Endometrium (tissue), 2 donors: Measurements from ENCODE around the gene ANKRD9.

Source experiments
- FAIRE-seq: peaks from 2 replicates; lab custom pipeline; 2012; peaks lifted over from hg19 to GRCh38; lab: Jason Lieb, UNC
- donor health status: control.
- donor health status: control.

The ANKRD9 gene

DNA sequence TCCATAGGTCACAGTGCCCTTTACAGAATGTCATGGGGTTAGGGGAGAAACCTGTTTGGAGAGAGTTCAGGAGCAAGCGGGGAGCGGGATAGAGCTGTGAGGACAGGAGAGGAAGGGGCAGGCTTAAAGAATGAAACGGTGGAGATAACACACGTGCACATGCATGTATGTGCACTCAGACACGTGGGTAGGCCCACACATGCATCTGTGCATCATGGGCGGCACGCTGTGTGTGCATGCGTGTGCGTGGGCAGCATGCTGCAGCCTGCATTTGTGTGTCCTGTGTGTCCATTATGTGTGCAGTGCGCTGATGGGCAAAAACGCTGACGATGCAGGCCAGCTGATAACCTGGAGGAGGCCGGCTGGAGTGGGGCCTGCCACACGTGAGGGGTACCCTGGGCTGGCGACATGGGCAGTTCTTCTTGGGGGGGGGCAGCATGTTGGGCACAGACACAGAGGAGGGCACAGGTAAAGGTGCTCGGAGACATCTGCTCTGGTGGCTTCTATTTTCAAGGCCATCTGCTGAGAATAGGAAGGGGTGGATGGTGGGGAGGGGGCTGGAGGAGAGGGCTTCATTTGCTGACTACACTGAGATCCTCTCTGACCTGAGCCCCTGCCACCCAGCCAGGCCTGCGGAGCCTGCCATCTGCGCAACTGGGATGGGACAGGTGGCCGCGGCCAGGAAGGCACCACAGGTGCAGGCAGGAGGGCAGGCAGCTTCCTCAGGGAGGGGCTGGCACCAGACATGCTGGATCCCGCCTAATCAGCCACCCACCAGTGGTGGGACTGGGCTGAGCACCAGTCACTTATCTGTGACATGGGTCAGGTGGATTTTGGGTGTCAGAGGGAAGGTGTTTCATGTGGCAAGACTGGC lies 4.6 kb upstream of the ANKRD9 start:
- no peak for FAIRE-seq

GRCh38 chr14:102512793-102513300 lies 3.3 kb upstream of the ANKRD9 start:
- no peak for FAIRE-seq

- no peak for FAIRE-seq
Observed at GRCh38 chr14:102511538-102511937, 2.0 kb upstream of the ANKRD9 start.

DNA sequence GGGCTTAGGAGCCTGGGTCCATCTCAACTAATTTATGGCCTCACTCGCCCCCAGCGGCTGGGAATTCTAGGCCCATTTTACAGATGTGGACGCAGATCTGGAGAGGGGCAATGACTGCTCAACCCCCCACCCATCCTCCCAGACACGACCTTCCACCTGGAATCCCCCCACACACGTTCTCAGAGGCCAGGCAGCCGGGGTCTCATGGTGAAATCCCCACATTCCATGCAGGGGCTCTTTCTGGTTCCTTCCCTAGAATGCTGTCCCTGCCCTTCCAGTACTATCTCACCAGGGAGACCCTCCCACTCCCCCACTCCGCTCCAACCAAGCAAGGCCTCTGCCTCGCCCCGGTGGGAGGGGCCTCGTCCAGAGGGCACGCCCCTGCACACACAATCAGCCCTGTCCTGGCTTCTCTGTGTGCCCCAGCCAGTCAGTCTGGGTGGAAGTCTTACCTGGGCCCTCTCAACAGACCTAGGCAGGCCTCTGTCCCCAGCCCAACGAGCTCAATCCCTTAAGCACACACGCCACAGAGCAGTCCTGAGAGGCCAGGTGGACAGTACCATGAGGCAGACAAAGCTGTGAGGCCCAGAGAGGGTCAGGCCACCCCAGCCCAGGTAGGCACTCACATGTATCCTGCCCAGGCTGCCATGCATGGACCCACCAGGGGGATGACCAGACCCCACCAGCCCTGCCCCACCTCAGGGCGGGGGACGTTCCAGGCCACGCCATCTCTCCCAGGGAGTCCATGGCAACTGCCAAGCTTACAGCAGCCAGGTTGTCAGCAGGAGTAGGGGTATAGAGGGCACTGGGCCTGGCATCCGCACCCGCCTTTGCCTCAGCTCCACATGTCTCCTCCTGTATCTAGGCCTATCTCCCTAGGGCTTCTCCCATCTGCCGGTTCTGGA lies 1.3 kb upstream of the ANKRD9 start:
- FAIRE-seq: no peak

DNA sequence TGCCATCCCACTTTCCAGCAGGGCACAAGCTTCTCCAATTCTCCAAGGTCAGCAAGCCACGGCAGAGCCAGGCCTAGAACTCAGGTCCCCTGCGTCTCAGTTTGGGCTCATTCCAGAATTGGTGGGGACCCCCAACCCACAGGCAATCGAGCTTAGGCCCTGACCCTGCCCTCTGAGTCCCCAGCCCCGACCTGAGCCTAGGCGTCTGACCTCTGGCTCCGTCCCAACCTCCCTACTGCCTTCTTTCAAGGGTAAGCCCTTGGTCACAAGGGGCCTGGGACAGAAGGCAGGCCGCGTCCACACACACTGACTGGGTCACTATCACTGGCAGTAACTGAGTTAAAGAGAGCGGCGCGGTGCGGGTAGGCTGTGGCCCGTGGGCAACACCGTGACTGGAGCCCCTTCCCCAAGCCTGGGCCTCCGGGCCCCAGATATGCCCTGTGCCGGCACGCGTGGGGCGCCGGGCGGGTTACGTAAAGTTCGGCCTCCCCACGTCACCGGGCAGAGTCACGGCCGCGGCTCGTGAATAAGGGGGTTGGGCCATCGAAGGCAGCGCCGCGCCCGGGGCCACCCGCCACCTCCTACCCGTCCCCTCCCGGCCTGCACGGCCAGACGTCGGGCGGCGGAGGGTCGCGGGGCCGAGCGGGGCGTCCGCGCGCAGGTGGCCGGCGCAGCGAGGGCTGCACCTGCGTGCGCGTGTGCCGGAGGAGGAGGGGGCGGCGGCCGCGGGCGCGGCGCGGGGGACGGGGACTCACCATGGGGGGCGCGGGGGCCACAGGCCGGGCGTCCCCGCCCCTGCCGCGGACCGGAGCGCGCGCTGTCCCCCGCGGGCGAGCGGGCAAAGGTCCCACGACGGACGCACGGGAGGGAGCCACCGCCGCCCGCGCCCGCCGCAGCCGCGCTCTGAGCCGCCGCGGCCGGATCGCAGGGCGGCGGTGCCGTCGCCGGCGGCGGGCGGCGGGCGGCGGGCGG lies 516 bp downstream of the ANKRD9 start:
- no peak for FAIRE-seq

DNA sequence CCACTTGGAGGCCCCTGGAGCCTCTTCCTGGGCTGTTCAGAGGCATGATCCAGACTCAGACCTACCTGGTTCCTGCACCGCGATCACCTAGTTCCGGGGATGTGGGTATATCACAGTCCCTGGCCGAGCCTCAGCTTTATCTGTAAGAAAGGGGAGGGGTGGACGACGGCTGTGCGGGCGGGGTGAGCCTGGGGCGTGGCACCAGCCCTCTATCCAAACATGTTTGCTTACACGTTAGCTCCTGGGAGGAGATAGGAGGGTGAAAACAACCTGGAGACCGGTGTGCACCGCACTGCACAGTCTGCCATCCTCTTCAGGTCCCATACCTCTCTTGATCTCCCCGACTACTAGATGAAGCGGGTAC lies 1.2 kb downstream of the ANKRD9 start:
- FAIRE-seq: no peak

DNA sequence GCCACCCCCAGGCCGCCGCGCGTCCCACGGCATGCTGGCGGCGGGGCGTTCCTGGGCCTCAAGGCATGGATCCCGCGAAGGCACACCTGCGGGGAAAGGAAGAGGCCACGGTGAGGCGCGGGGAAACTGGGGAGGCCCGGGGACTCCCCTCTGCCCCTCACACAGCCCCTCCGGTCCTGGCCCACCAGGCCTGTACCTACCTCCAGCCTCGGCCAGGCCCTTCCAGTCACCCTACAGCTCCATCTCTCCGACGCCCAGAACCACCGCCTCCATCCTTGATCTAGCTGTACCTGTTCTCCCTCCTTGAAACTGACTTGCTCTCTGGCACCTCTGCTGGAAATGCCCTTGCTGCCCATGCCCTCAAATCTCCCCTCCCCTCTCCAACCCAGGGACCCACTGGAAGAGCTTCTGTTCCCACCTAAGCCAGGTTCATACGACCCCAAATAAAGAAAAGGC lies 1.7 kb downstream of the ANKRD9 start:
- no peak for FAIRE-seq

- FAIRE-seq: no peak
Observed at GRCh38 chr14:102507081-102507856, 2.3 kb downstream of the ANKRD9 start.

DNA sequence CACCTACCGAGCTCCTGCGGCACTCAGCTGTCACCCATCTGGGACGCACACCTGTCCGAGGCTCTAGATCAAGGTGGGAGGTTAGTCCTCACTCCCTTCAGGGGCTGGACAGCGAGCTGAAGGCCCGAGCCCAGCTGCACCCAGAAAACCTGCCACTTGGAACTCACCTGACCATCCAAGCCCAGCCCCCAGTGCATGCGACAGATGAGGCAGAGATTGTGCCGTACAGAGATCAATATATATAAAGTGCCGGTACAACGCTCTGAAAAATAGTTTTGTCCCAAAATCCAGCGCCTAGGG lies 3.0 kb downstream of the ANKRD9 start:
- no peak for FAIRE-seq

DNA sequence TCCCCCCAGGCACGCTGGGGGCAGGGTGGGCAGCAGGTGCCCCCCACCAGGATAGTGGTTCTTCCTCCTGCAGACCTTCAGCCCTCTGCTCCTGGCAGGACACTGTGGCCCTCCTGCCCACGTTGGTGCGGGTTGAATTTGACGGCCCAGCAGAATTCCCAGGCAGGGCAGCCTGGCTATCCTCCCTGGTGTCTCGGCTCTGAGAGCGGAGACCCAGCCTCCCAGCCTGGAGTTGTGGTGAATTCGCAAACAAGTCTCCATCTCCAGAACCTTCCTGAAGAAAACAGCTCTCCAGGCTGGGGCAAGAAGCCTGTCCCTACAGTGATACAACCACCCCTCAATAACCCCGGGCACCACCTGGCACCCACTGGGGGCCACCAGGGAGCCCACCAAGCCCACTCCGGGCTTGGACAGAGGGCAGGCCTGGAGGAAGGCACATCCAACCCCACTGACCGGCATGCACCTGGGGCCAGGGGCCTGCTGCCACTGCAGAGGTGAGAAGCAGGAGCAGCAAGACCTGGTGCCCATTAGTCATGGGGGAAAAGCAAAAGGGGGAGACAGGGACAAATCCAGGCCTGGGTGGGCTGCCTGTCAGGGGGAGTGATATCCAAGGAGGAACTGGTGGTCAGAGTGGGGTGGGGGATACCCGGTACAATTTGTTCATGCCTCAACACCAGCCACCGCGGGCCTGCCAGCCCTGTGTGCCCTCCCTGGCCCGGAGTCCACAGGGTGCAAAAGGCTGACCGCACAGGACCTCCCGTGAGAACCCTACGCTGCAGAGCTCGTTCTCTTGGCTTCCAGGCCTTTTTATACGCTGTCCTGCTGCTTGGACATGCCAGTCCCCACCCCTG lies 3.6 kb downstream of the ANKRD9 start:
- FAIRE-seq: no peak

DNA sequence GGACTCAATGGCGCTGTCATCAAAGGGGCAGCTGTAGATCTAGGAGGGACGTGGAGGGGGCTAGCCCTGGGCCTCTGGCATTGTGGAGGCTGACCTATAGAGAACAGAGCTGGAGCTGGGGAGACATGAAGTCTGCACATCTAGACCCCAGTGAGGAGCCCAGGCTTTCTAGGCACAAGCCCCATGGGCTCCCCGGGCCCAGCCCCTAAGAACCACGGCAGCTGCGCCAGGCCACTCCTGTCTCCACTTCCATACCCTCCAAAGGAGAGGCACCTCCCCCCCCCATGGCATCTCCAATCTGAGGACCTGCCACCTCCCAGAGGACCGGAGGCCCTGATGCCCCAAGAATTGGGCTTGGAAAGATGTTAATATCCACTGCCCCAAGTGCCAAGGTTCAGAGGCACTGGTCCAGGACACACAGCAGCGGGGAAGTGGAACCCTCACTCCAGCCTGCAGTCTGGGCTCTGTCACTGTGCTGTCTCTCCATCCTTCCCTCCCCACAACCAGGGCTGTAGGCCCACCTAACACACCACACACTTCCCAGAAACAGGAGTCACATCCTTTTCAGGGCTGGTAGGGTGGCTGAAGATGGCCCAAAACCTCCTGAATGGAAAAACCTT lies 4.5 kb downstream of the ANKRD9 start:
- no peak for FAIRE-seq

GRCh38 chr14:102504328-102504999 lies 5.1 kb downstream of the ANKRD9 start:
- no peak for FAIRE-seq

DNA sequence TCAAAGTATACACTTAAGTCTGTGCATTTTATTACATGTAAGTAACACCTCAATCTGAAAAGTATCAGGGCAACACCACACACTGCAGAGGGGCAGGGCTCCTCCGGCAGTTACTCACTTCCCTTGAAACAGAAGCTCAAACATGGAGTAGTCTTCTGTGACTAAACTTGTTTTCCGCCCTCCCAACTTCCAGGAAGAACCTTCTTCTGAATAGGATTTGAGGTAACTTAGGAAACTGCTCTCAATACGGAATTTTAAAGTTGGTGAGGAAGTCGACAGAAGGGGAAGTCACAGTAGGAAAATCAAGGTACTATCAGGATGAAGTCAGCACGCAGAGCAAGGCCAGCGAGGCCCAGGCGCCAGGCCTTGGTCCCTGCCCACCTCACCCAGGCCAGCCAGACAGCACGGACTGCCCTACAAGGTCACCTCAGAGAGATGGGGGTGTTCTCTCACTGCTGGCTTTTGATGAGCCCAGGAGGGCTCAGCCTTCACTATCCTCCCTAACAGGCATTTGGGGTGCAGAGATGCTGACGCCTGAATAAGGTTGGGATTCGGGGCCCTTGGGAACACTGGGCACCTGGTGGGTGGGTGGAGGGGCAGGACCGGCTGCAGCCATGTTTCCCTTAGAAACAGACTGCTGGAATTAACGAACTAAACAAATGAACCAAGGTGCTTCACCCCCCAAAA lies 5.8 kb downstream of the ANKRD9 start:
- no peak for FAIRE-seq

GRCh38 chr14:102502571-102502970 lies 7.0 kb downstream of the ANKRD9 start:
- no peak for FAIRE-seq

DNA sequence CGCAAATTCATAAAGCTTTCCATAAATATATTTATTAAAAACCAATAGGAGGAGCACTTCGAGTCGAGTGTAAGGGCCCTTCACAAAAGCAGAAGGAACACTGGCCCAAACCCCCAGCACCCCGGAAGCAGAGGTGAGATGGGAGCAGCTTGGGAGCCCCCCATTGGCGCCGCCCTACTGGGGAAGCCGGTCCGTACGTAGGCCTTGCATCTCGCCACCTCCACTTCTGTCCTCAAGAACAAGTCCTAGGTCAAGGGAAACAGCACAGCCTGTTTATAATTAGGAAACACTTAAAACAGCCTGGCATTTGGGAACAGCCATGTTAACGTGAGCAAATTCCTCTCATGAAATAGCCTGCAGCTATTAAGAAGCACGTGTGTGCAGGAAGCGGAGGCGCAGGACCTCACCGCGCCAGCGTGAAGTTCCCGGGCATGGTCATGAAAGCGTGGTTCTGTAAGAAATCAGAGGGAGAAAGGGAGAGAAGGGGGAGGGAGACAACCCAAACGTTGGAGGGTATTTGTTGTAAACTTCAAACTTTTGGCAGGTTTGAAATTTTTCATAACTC lies 7.7 kb downstream of the ANKRD9 start:
- FAIRE-seq: no peak

GRCh38 chr14:102500713-102501112 lies 8.9 kb downstream of the ANKRD9 start:
- FAIRE-seq: no peak

DNA sequence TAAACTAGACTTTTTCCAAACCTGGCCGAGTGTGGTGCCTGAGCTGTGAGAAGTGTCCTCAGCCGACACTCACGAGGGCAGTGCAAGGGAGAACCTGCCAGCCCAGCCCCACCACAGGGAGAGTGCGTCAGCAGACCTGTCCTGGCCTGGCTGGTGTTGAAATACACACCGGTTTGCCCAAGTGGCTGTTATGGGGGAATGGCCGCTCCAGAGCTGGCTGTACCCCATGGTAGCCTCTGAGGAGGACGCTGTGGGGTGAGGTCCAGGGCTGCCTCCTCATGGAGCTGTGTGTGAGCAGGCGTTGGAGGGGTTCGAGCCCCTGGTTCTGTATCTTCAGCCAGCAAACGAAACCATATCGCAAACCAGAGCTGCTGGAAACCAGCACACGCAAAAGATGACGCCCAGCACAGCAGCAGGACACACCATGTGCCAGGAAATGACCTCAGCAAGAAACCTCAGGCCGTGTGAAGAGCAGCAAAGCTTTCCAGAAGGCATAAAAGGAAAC lies 9.4 kb downstream of the ANKRD9 start:
- no peak for FAIRE-seq
